Measurements from ENCODE around the gene ASPRV1. TPM values are rescaled to one million over a fixed set of nuclear protein-coding genes. Genes with fewer than 3 reads are reported as not detected.

ASPRV1 gene
- polyA plus RNA-seq, 1 experiment, result 0.29 TPM

- ChIA-PET CTCF (no interaction called here), POLR2A (no interaction called here)
- DNase-seq (ENCODE audit: low read depth), result no peak
- TF ChIP-seq CTCF (IDR thresholded peaks at IDR 0.05; ENCODE audit: insufficient read depth, low read depth, low read length), result no peak
- Histone ChIP-seq H3K36me3 (ENCODE audit: control insufficient read depth, insufficient read depth, low read length) (no peaks in the 10 kb centered on the region), H3K4me3 (ENCODE audit: low read depth, low read length) (no peak overlapping the region), H3K27me3 (ENCODE audit: control insufficient read depth, insufficient read depth, low read length) (peaks cover 2% of the 10 kb centered on the region; the same call in 1 of the 2 replicates)
Observed at GRCh38 chr2:69965756-69966445, 4.5 kb upstream of the ASPRV1 start.

- ChIA-PET CTCF (no interaction called here), POLR2A (no interaction called here)
- Histone ChIP-seq H3K27me3 (ENCODE audit: control insufficient read depth, insufficient read depth, low read length) (peaks cover 4% of the 10 kb centered on the region), H3K36me3 (ENCODE audit: control insufficient read depth, insufficient read depth, low read length) (no peaks in the 10 kb centered on the region), H3K4me3 (ENCODE audit: low read depth, low read length) (no peak overlapping the region)
- TF ChIP-seq CTCF (IDR thresholded peaks at IDR 0.05; ENCODE audit: insufficient read depth, low read depth, low read length), result no peak
- DNase-seq (ENCODE audit: low read depth), result no peak
Observed at GRCh38 chr2:69964353-69964841, 3.0 kb upstream of the ASPRV1 start.

- Histone ChIP-seq H3K4me3 (ENCODE audit: low read depth, low read length) (no peak overlapping the region), H3K36me3 (ENCODE audit: control insufficient read depth, insufficient read depth, low read length) (no peaks in the 10 kb centered on the region), H3K27me3 (ENCODE audit: control insufficient read depth, insufficient read depth, low read length) (peaks cover 10% of the 10 kb centered on the region)
- no peak for DNase-seq (ENCODE audit: low read depth)
- ChIA-PET CTCF (no interaction called here), POLR2A (no interaction called here)
- no peak for TF ChIP-seq CTCF (IDR thresholded peaks at IDR 0.05; ENCODE audit: insufficient read depth, low read depth, low read length)
Observed at GRCh38 chr2:69962986-69963730, 1.7 kb upstream of the ASPRV1 start.

- no peak for TF ChIP-seq CTCF (IDR thresholded peaks at IDR 0.05; ENCODE audit: insufficient read depth, low read depth, low read length)
- DNase-seq (ENCODE audit: low read depth), result no peak
- POLR2A ChIA-PET, result no interaction called here
- Histone ChIP-seq H3K27me3 (ENCODE audit: control insufficient read depth, insufficient read depth, low read length) (peaks cover 16% of the 10 kb centered on the region), H3K36me3 (ENCODE audit: control insufficient read depth, insufficient read depth, low read length) (no peaks in the 10 kb centered on the region), H3K4me3 (ENCODE audit: low read depth, low read length) (no peak overlapping the region)
- CTCF ChIA-PET, result interaction anchor here (0.6 kb wide), 1 partner anchor 524 kb away, joined by 4 read pairs; the partner anchor contains the start of gene NFU1
Observed at GRCh38 chr2:69960821-69961220, 610 bp downstream of the ASPRV1 start.

- CTCF ChIA-PET, result no interaction called here
- POLR2A ChIA-PET, result no interaction called here
- Histone ChIP-seq H3K27me3 (ENCODE audit: control insufficient read depth, insufficient read depth, low read length) (peaks cover 19% of the 10 kb centered on the region), H3K36me3 (ENCODE audit: control insufficient read depth, insufficient read depth, low read length) (no peaks in the 10 kb centered on the region), H3K4me3 (ENCODE audit: low read depth, low read length) (no peak overlapping the region)
- no peak for TF ChIP-seq CTCF (IDR thresholded peaks at IDR 0.05; ENCODE audit: insufficient read depth, low read depth, low read length)
- no peak for DNase-seq (ENCODE audit: low read depth)
Observed at GRCh38 chr2:69959425-69959824, 2.0 kb downstream of the ASPRV1 start.

All from BJ (cell line).